ENCODE data around the gene E2F3.
A peak's percentile ranks its signal among the peaks of the same experiment; 100 is the strongest.
"Not testable (repeated sequence)": the region's sequence is repeated elsewhere in the genome, so short reads cannot be mapped to it uniquely, and the experiment has no call there.

The E2F3 gene

DNA sequence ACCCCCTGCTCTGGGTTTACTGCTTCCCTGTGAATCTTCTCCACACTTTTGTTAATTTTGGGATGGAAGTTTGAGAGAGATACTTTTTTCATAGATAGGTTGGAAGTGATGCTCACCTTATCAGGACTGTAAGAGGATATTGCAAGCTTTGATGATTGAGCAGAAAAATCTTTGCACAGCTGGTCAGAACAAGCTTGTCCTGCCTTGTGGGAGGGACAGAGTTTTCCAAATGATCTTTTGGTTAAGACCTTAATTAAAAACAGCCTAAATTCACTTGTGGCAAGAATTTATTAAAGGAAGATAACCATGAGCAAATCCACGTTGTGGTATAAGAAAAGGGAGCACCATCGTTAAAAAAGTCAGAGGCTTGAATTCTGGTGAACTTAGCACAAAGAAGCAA is 32.2 kb downstream of the E2F3 start:
- DNase-seq (ENCODE audit: low spot score), result no peak

DNA sequence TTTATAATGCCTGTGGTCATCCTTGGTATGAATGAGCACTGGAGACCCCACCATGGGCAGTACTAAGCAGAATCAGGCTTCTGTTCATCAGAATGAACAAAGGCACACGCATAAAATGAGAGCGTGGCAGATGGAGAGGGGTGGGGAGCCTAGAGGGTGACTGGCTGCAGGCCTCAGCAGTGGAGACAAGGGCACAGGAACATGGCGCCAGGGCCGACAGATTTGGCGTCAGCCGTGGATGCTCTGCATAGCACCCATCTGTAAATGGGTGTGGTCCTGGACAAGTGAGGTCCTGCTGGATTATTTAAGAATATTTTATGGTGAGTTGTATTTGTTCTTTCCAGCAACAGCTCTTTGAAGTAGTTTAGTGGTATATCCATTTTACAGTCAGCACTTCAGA is 33.1 kb downstream of the E2F3 start:
- DNase-seq (ENCODE audit: low spot score), result no peak

DNA sequence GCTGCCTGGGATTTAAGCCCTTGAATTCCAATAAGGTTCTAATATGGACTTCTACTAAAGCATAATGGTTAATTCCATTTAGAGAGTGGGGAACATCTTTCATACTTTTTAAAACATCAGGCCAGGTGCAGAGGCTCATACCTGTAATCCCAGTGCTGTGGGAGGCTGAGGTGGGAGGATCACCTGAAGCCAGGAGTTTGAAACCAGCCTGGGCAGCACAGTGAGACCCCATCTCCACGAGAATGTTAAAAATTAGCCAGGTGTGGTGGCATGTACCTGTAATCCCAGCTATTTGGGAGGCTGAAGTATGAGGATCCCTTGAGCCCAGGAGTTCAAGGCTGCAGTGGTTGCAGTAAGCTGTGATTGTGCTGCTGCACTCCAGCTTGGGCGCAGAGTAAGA is 35.0 kb downstream of the E2F3 start:
- DNase-seq (ENCODE audit: low spot score), result no peak

DNA sequence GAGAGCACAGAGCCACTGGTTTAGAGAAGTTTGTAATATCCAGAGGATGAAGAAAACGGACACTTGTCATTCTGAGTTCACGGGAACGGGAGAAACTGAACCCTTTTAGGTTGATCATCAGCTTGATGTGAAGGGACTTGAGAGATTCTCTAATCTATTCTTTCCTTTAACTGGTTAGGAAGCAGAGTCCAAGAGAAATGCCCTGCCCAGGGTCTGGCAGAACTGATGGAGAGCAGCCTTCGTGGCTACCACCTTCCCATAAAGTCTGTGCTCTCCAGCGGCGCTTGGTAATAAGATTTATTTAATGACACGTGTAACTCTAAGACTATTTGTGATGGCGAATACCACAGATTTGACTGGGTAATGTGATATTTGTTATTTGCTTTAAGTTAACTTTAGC is 36.0 kb downstream of the E2F3 start:
- no peak for DNase-seq (ENCODE audit: low spot score)

DNA sequence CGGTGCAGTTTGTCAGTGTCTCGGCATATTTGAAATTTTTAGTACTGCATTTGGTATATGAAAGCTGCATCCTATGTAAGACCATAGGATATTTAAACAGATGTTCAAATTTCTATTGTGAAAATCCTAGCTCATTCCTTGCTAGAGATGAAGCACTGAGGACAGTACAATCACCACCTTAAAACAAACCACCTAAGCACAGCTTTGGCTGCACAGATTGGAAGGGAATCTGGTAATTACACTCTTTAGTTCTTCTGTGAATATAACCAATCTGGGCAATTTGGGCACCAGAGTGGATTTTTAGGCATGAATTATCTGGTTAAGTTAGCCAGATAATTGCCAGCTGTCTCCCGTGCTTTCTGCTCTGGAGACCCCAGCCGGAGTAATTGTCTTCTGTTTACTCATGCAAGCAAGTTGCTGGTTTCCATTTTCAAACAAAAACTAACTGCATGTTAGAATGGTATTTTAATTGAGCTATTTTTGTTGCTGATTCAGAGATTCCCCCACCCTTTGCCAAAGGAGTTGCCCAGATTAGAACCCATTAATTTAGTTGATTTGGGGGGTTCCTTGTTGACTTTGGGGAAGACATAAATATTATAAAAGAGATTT is 36.9 kb downstream of the E2F3 start:
- no peak for DNase-seq (ENCODE audit: low spot score)

DNA sequence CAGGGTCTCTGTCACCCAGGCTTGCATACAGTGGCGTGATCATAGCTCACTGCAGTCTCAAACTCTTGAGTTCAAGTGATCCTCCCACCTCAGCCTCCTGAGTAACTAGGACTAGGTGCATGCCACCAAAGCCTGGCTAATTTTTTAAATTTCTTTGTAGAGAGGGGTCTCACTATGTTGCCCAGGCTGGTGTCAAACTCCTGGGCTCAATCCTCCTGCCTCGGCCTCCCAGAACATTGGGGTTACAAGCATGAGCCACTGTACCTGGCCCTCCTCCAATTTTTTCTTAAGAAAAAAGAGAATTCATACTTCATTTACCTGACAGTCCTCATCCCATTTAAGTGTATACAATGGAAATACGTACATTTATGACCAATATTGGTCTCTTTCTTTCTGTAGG is 37.9 kb downstream of the E2F3 start:
- no peak for DNase-seq (ENCODE audit: low spot score)

DNA sequence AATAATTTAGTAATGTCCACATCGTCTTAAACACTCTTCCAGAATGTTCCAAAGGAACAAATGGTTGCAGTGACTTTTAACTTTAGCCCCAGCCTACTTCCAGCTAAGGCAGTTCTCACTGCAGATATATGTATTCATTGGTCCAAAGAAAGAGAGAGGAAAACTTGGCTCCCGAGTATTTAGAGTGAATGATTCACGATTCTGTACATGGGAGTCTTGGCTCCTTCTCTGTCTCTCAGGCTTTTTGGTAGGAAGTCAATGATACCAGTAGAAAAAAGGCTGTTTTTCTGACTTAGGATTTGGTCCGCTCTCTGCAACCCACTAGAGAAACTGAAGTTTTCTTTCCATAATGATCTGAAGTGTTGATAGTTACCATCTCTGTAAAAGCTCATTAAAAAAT is 38.6 kb downstream of the E2F3 start:
- no peak for DNase-seq (ENCODE audit: low spot score)

DNA sequence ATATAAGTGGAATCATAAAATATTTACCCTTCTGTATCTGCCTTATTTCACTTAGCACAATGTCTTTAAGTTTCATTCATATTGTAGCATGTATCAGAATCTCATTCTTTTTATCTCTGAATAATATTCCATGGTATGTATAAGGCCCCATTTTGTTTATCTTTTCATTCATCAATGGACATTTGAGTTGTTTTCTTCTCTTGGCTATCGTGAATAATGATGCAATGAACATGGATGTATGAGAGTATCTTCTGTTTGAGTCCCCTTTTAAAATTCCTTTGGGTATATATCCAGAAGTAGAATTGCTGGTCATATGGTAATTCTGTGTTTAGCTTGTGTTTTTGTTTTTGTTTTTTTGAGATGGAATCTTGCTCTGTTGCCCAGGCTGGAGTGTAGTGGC is 39.6 kb downstream of the E2F3 start:
- DNase-seq (ENCODE audit: low spot score), result no peak

DNA sequence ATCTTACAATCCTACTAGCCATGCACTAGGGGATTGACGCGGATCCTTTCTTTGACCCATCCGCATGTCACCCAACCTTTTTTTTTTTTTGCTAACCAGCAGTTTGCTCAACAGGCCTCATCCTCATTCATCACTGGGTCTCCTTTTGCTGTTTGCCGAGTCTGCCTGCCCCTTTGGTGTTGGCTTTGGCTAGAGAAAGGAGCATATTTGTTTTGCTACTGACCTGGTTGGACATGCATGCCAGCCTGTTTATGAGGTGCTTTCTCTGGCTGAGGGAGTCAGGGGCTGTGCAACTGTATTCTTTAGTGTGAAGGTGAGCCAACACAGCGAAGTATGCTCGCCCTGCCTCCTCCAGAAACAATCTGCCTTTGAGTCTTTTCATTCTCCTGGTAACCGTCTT is 40.2 kb downstream of the E2F3 start:
- DNase-seq (ENCODE audit: low spot score), result no peak

DNA sequence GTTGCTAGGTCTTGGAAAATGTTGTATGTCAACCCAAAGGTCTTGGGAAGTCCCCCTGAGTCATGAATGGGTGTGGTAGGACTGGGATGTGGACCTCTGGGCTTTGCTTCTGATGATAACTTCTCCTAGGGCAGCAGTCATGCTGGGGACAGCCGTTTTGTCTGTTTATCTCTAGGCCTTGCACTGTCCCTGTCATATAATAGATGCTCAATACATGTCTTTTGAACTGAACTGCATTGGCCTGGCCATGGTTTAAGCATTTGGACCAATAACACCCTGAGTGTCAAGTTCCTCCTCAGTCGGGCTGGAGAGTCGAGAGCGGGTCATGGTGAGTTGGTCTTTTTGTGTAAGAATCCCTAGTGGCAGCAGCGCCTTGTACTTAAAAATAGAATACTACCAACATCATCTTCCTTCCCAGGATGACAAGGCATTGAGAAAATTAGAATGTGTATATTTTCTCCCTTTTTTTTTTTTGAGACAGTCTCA is 43.1 kb downstream of the E2F3 start:
- DNase-seq (ENCODE audit: low spot score), result peak; percentile 23

DNA sequence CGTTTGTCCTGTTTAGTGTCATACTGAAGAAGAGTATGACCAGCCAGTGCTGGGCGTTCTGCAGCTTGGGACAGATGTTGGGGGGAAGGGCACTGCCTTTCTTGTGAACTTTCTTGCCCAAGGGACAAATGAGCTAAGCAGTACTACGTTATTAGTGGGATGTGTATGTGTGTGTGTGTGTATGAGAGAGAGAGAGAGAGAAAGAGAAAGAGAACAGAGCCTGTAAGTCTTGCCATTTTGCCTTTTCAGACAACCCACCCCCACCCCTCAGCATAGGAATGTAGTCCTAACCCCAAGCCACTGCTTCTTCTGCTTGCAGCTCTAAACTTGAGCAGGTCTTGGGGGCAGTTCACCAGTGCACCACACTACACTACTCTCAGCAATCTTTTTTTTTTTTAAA is 45.5 kb downstream of the E2F3 start:
- DNase-seq (ENCODE audit: low spot score), result no peak

DNA sequence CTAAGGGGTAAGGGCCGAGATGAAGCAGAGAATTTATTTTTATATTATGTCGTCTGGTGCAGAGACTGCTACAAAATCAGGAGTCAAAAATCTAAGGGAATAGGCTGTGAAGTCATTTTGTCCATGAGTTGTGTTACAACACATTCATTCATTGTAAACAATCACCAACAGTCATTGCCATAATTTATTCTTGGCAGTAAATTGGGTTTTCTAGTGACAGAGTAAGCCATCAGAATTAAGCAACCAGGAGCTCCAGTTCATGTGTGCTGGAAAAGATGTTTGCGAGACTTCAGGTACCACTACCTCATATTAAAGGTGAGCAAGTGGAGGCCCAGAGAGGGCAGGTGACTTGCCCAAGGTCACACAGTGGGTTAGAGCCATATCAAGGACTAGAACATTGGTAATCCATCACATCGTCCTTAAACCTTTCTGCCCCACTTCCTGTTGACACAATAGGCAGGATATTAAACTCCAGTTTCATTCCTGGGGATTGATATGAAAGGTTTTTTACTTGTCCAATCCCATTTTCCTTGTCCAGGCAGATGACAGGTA is 46.0 kb downstream of the E2F3 start:
- no peak for DNase-seq (ENCODE audit: low spot score)

DNA sequence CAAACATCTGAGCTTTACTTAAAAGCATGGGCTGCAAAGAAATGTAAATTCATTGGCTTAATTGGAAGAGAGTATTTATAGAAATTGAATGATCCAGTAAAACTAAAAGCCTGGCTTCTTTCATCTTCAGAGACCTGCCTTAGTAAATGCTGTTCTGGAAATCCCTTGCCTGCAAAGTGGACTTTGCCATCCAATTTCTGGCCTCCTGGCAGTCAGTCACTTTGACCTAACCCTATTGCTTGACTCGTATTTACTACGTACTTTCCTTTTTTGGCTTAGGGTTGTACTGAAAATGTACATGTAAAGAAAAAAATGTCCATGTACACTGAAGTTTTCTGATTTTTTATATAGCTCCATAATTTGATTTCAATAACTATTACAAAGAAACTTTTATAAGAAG is 47.1 kb downstream of the E2F3 start:
- no peak for DNase-seq (ENCODE audit: low spot score)

DNA sequence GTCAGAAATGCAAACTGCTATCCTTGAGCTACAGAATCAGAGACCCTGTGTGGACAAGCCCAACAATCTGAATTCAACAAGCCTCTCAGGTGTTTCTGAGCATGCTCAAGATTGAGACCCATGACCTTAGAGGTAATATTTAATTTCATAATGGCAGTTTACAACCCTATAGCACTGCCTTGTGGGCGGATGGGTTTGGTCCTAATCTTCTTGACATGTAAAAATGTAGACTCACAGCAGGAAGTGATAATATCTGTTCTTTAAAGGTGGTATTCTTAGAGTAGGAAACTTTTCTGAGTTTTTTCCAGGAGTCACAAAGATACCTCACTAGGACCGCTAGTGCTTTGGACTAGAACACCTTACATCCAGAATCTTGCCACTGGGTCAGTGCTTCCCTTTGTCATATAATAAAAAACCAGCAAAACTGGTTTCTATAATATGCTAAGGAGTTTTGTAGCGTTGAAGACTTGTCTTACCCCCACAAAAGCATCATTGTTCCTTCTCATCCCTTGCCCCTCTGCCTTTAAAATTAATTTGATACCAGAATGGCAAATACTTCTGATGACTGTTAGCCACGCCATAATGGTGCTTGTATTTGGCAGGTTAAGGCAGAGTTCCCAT is 52.6 kb downstream of the E2F3 start:
- no peak for DNase-seq (ENCODE audit: low spot score)

DNA sequence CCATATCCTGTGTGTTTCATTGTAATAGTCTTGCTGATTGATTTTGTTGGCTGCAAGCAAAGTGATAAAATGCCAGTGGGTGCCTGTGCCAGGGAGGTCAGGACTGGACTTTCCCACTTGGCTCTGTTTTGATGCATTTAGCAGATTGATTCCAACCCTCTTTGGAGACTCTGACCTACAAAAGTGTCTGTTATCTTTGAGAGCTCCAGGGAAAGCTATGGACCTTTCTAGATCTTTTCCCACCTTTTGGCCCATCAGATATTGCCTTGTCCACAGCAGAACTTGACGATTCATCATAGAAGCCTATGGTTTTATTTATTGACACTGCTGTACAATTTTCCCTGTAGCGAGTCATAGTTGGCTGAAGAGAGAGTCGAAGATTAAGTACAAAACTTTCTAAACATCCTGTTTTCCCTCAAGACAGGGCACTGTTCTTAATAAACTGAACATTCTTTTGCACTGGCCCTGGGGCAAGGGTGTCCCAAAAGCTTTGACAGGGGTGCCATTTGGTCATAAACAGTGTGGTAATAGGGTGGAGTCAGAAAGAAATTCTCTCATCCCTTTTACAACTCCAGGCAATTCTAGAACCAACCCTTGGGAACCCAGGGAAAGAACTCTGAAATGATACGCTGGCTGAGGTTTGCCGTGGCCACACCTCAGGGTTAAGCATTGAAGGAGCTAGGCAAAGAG is 53.7 kb downstream of the E2F3 start:
- DNase-seq (ENCODE audit: low spot score), result peak; percentile 15

DNA sequence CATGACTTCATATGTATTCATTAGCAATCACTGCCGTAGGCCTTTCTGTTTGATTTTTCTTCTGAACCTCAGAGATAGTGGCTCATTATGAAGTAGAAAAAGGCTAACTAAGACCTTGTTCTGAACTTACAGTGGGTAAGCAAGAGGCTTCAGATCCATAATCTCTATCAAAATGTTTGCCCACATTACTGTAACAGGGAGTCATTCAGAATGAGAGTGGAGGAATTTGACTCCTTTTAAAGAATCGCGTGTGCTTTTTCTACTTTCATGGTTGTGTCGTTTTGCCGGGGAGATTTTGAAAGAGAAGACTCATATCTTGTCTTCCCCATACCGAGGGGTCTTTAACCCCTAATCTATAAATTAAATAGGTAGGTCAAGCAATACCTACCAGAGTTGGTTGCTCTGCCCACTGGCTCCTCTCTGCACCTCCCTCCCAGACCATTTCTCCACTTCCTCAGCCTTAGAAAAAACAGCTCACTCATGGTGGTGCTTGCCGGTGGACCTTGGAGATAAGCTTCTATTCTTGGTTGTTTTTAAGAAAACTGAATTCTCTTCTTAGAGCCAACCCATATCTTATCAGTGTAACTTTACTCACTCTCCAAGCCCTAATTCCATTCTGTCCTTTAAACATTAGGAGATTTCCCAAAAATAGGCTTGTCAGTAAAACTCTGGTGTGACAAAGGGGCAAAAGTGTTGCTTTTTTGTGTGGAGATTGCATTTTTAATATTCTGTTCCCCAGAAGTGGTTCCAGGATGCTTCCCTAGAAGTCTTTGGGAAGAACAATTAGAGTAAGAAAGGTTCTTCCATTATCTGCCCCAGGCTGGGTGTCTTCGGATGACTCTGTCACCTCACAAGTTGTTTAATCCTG is 56.6 kb downstream of the E2F3 start:
- DNase-seq (ENCODE audit: low spot score), result no peak

DNA sequence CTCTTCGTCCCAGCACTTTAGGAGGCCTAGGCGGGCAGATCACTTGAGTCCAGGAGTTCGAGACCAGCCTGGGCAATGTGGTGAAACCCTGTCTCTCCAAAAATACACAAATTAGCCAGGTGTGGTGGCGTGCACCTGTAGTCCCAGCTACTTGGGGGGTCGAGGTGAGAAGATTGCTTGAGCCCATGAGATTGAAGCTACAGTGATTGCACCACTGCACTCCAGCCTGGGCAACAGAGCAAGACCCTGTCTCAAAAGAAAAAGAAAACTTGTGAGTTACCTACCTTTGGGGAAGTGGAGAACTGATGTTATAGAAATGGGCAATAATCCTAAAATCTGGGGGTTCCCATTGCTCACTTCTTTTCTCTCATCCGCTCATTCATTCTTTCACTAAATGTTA is 58.0 kb downstream of the E2F3 start:
- no peak for DNase-seq (ENCODE audit: low spot score)

DNA sequence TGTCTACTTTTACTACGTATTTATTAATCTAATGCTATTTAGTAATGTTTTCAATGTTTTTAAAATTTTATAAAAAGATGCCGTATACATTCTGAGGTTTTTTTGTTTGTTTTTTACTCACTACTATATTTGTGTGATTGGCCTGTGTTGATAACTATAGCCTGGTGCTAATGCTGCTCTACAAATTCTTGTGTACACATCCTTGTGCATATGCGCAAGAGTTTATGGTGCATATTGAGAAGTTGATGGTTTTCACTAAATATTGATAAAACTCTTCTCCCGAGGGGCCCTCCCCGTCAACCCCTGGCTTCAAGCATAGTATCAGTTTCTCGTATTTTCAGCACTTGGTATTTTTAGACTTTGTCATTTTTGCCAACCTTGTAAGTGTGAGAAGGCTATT is 59.9 kb downstream of the E2F3 start:
- no peak for DNase-seq (ENCODE audit: low spot score)

DNA sequence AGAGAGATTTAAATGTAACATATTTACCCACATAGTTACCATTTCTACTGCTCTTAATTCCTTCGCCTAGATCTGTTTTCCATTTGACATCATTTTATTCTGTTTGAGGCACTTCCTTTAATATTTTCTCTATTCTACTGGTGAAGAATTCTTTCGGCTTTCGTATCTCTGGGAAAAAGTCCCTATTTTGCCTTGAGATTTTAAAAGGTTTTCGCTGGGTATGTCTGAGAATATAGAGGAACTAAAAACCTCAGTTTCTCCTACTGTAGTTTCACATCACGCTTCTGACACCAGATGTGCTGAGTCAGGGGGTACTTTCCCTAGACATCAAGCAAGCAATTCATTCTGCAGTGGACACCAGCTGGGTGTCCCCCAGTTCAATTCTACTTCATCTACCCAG is 61.7 kb downstream of the E2F3 start:
- DNase-seq (ENCODE audit: low spot score), result no peak

DNA sequence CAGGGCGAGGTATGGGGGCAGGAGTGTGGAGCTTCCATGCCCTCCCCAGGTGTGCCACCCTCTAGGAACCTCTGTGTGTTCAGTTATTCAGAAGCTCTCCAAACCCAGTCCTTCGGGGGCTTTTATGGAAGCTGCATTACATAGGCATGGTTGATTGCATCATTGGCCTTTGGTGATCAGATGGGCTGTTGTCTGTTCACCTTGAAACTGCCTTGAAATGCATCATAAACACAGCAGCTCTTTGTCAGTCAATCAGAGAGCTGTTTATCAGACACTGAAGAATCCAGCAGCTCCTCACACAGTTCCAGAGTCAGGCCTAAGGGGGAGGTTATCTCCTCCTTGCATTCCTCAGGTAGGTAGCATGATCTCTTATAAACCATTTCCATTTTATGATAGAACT is 62.4 kb downstream of the E2F3 start:
- DNase-seq (ENCODE audit: low spot score), result no peak

DNA sequence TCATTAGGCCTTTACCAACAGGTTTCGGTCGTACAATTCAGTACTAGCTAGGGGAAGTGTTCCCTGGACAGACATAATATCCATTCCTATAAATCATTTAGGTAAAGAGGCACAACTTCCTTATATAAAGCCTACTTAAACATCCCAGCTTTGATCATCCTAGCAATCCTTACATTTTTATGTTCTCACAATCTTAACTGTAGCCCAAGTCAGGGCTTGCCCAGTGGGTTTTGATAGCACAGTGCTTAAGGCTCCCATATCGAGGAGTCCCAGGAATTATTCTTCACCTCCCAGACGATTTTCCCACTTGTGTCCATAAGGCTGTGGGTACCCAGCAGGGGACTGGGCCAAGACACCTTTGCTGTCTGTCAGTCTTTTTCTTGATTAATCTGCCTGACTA is 63.2 kb downstream of the E2F3 start:
- no peak for DNase-seq (ENCODE audit: low spot score)

DNA sequence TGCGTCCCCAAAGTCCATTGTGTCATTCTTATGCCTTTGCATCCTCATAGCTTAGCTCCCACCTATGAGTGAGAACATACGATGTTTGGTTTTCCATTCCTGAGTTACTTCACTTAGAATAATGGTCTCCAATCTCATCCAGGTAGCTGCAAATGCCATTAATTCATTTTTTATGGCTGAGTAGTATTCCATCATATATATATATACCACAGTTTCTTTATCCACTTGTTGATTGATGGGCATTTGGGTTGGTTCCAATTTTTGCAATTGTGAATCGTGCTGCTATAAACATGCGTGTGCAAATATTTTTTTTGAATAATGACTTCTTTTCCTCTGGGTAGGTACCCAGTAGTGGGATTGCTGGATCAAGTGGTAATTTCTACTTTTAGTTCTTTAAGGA is 63.9 kb downstream of the E2F3 start:
- DNase-seq (ENCODE audit: low spot score), result not testable (repeated sequence)
